H1 (cell line): ENCODE measurements around the gene GID8. TPM values are rescaled to one million over a fixed set of nuclear protein-coding genes. Genes with fewer than 3 reads are reported as not detected.

Experiments used
- CBX8 ChIP-seq: fragments of 300-800, 300-1000 bp; sonication (generic); IDR thresholded peaks from 2 replicates; pipeline ENCODE4 v1.7.1; 2016; ENCODE audit warnings: low read depth, low read length, borderline replicate concordance
- CTBP2 ChIP-seq: IDR thresholded peaks from 2 replicates; pipeline ENCODE4 v1.7.0; 2011; ENCODE audit warnings: borderline replicate concordance, mild to moderate bottlenecking, moderate library complexity, mixed read lengths, low read length; ENCODE audit not compliant: insufficient read depth, insufficient read length
- HDAC2 ChIP-seq, 2 experiments: fragments of 300-600 bp in 1 of 2; sonication (generic) in 1 of 2; IDR thresholded peaks; 2 replicates each; pipeline ENCODE4 v1.6.1; 2011 to 2012; ENCODE audit warnings: low read depth in 2 of 2, low read length in 2 of 2, mild to moderate bottlenecking in 2 of 2, moderate library complexity in 2 of 2, borderline replicate concordance in 1 of 2, inconsistent platforms in 1 of 2
- RAD21 ChIP-seq, 2 experiments: IDR thresholded peaks in 1 of 2; conservative IDR thresholded peaks in 1 of 2; 2 replicates each; pipeline ENCODE4 v1.6.1; 2011; ENCODE audit warnings: low read depth in 2 of 2, low read length in 2 of 2, improper control_type of control experiment in 1 of 2, inconsistent platforms in 1 of 2, mild to moderate bottlenecking in 1 of 2, moderate library complexity in 1 of 2
- SUZ12 ChIP-seq: fragments of 200-600 bp; sonication (generic); IDR thresholded peaks from 2 replicates; pipeline ENCODE4 v1.6.1; 2012; ENCODE audit warnings: mild to moderate bottlenecking, inconsistent platforms, low read length, moderate library complexity, mixed read lengths
- TAF7 ChIP-seq: optimal IDR thresholded peaks from 2 replicates; pipeline ENCODE3; 2011; ENCODE audit warnings: low read depth, mild to moderate bottlenecking, inconsistent platforms, low read length, moderate library complexity, borderline replicate concordance
- TCF12 ChIP-seq: IDR thresholded peaks from 2 replicates; pipeline ENCODE4 v1.6.1; 2011; ENCODE audit warnings: low read depth, mild to moderate bottlenecking, low read length
- TEAD4 ChIP-seq: IDR thresholded peaks from 2 replicates; pipeline ENCODE4 v1.6.1; 2012; ENCODE audit warnings: low read depth, low read length, inconsistent platforms, mixed read lengths
- polyA plus RNA-seq, 7 experiments: library from polyadenylated mRNA; depleted of rRNA in 3 of 7; stranded (reverse) in 5 of 7; unstranded in 2 of 7; fragments of >200 nt in 5 of 7; fragments of 200-250 nt in 2 of 7; gene quantifications; 1 replicate in 5 of 7; 2 replicates in 1 of 7; 4 replicates in 1 of 7; pipeline versions ENCODE4 v1.2.1 to v1.2.3, GENCODE V29; 2011 to 2013; ENCODE audit warnings: missing spikeins in 2 of 7, mixed read lengths in 2 of 7
- total RNA-seq: library from RNA; stranded (reverse); fragmentation: NEBNext Ultra II Directional; extraction: Animal tissue kit (Norgen Biotek cat#: 25700); gene quantifications from 2 replicates; pipeline ENCODE4 v1.2.1, GENCODE V29; 2021
- TF ChIP-seq, protein P1 (sequence below): IDR thresholded peaks from 2 replicates; pipeline ENCODE4 v1.6.1; 2011; ENCODE audit warnings: low read depth, mild to moderate bottlenecking, low read length; ENCODE audit not compliant: insufficient read depth

GID8 gene
- total and polyA plus RNA-seq, 2 of the 8 experiments (the other 6 are each of a cell fraction or from before 2014, with no cell fraction given): 39.7 to 72.9 TPM

DNA sequence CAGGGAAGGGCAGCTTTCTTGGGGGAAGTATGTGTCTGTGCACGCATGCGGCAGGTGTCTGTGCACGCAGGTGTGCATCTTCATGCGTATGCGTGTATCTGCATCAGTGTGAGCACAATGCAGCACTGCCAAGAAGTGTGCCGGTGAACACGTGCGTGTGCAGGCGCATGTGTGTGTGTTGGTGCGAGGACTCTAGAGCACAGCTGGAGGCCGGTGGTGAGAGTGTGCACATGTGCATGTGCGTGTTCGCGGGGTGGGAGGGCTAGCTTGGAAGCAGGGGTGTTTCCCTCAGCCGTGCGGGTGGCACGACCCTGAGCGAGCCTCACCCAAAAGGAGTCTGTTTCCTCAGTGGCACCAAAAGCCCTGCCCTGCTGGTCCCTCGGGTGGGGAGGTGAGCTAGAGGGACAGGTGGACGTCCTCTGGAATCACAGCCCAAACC is 22.1 kb downstream of the GID8 start (continued):
- TF ChIP-seq CTBP2 (no peak), TEAD4 (no peak), TCF12 (no peak), TAF7 (no peak), RAD21 (IDR thresholded peaks at IDR 0.05 in 1 of 2, conservative IDR thresholded peaks at IDR 0.05 in 1 of 2; ENCODE audit: low read depth in 2 of 2, low read length in 2 of 2) (no peak), HDAC2 (IDR thresholded peaks at IDR 0.05; ENCODE audit: borderline replicate concordance in 1 of 2, low read depth in 2 of 2, low read length in 2 of 2) (no peak), SUZ12 (no peak), CBX8 (no peak)
- TF ChIP-seq, protein P1, sequence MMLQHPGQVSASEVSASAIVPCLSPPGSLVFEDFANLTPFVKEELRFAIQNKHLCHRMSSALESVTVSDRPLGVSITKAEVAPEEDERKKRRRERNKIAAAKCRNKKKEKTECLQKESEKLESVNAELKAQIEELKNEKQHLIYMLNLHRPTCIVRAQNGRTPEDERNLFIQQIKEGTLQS: no peak
- TF ChIP-seq, all 59 proteins: peak for 0
